Chondrocyte (in vitro differentiated cells): ENCODE measurements around the gene UNCX. TPM values are rescaled to one million over a fixed set of nuclear protein-coding genes. Genes with fewer than 3 reads are reported as not detected.
A peak's percentile ranks its signal among the peaks of the same experiment; 100 is the strongest.
"Not testable (repeated sequence)": the region's sequence is repeated elsewhere in the genome, so short reads cannot be mapped to it uniquely, and the experiment has no call there.

ENCODE experiments used
- DNase-seq: peaks from one replicate; pipeline ENCODE4 v3.0.0; 2021; ENCODE audit warnings: mixed read lengths, low spot score
- H3K27ac Mint-ChIP-seq: one replicate; pipeline ENCODE4 v1.8.0; 2021; ENCODE audit warnings: mild to moderate bottlenecking, moderate library complexity, mixed read lengths; ENCODE audit not compliant: unreplicated experiment
- H3K27me3 Mint-ChIP-seq: 2 replicates; pipeline ENCODE4 v1.8.0; 2021; ENCODE audit warnings: low read depth, mixed read lengths
- H3K36me3 Mint-ChIP-seq: 2 replicates; pipeline ENCODE4 v1.8.0; 2021; ENCODE audit warnings: low read depth, mixed read lengths
- H3K4me1 Mint-ChIP-seq: 2 replicates; pipeline ENCODE4 v1.8.0; 2021; ENCODE audit warnings: low read depth, mild to moderate bottlenecking, mixed read lengths
- H3K4me3 Mint-ChIP-seq: one replicate; pipeline ENCODE4 v1.8.0; 2021; ENCODE audit warnings: mild to moderate bottlenecking, moderate library complexity, mixed read lengths; ENCODE audit not compliant: unreplicated experiment
- H3K9me3 Mint-ChIP-seq: 2 replicates; pipeline ENCODE4 v1.8.0; 2021; ENCODE audit warnings: low read depth, mixed read lengths
- total RNA-seq: library from RNA; stranded (reverse); gene quantifications from 3 replicates; pipeline ENCODE4 v1.2.1, GENCODE V29; 2021
- TF ChIP-seq, protein P1 (sequence below): fragments of 200-600 bp; sonication (generic); IDR thresholded peaks from 2 replicates; pipeline ENCODE4 v1.5.0; 2021; ENCODE audit warnings: antibody characterized with exemption, mild to moderate bottlenecking, moderate library complexity

Gene UNCX
- total RNA-seq, 1 donor from 2014 or later = not detected

- no peak for DNase-seq
- H3K27me3 Mint-ChIP-seq = peaks cover 27% of the 10 kb centered on the region
- no peaks in the 10 kb centered on the region for H3K9me3 Mint-ChIP-seq
- peaks cover 4% of the 10 kb centered on the region for H3K4me1 Mint-ChIP-seq
- H3K4me3 Mint-ChIP-seq = no peak overlapping the region
- no peak overlapping the region for H3K27ac Mint-ChIP-seq
- peaks cover 2% of the 10 kb centered on the region for H3K36me3 Mint-ChIP-seq
- TF ChIP-seq, protein P1, sequence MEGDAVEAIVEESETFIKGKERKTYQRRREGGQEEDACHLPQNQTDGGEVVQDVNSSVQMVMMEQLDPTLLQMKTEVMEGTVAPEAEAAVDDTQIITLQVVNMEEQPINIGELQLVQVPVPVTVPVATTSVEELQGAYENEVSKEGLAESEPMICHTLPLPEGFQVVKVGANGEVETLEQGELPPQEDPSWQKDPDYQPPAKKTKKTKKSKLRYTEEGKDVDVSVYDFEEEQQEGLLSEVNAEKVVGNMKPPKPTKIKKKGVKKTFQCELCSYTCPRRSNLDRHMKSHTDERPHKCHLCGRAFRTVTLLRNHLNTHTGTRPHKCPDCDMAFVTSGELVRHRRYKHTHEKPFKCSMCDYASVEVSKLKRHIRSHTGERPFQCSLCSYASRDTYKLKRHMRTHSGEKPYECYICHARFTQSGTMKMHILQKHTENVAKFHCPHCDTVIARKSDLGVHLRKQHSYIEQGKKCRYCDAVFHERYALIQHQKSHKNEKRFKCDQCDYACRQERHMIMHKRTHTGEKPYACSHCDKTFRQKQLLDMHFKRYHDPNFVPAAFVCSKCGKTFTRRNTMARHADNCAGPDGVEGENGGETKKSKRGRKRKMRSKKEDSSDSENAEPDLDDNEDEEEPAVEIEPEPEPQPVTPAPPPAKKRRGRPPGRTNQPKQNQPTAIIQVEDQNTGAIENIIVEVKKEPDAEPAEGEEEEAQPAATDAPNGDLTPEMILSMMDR = peak; percentile 82
Measured at GRCh38 chr7:1193593-1194424, 38.9 kb upstream of the UNCX start.

DNA sequence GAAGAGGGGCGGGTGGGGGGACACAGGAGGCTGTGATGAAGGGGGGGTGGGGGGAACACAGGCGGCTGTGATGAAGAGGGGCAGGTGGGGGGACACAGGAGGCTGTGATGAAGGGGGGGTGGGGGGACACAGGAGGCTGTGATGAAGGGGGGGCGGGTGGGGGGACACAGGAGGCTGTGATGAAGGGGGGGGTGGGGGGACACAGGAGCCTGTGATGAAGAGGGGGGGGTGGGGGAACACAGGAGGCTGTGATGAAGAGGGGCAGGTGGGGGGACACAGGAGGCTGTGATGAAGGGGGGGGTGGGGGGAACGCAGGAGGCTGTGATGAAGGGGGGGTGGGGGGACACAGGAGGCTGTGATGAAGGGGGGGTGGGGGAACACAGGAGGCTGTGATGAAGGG lies 36.2 kb upstream of the UNCX start:
- H3K27me3 Mint-ChIP-seq = peaks cover 27% of the 10 kb centered on the region
- H3K4me1 Mint-ChIP-seq, DNase-seq, H3K27ac Mint-ChIP-seq, H3K36me3 Mint-ChIP-seq, H3K4me3 Mint-ChIP-seq, H3K9me3 Mint-ChIP-seq: not testable (repeated sequence)

- Mint-ChIP-seq H3K4me3 (no peak overlapping the region), H3K27me3 (peaks cover 28% of the 10 kb centered on the region), H3K36me3 (peaks cover 2% of the 10 kb centered on the region), H3K27ac (no peak overlapping the region), H3K9me3 (no peaks in the 10 kb centered on the region), H3K4me1 (peaks cover 4% of the 10 kb centered on the region)
- DNase-seq = no peak
- TF ChIP-seq, protein P1 = no peak
Measured at GRCh38 chr7:1196950-1197349, 35.7 kb upstream of the UNCX start.

DNA sequence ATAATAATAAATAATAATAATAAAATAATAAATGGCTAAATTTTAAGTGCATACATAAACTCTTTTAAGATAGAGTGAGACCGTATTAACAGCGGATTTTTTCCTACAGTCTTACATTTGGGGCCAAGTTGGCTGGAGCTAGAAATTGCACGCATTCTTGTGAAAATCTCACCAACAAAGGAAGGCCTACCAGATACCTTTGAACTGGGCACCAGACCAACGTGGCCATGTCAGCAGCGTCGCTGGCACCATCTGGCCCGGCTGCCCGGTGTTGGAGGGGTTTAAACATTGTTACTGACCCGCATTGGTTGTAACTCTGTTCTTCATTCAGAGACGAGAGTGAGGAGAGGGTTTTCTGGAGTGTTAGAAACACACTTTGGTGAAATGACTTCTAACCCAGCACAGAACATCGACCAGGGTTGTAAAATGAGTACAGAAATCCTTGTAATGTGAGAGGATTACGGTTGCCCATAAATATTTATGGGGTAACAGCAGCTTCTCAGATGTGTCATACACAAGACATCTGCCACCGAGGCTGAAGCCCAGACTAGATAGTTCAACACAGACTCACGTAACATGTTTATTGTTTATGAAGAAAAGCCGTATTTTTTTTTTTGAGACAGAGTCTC lies 34.6 kb upstream of the UNCX start:
- no peak overlapping the region for H3K4me3 Mint-ChIP-seq

GRCh38 chr7:1200045-1200444 lies 32.6 kb upstream of the UNCX start:
- Mint-ChIP-seq H3K36me3 (peaks cover 2% of the 10 kb centered on the region), H3K27me3 (peaks cover 29% of the 10 kb centered on the region), H3K27ac (no peak overlapping the region), H3K4me1 (no peaks in the 10 kb centered on the region), H3K9me3 (no peaks in the 10 kb centered on the region), H3K4me3 (no peak overlapping the region)
- TF ChIP-seq, protein P1 = no peak
- DNase-seq = no peak

More for the DNA sequence above, 34.6 kb upstream of the UNCX start:
- Mint-ChIP-seq H3K36me3 (peaks cover 2% of the 10 kb centered on the region), H3K9me3 (no peaks in the 10 kb centered on the region), H3K27me3 (peaks cover 24% of the 10 kb centered on the region), H3K27ac (no peak overlapping the region), H3K4me1 (no peaks in the 10 kb centered on the region)
- TF ChIP-seq, protein P1 = no peak
- DNase-seq = no peak
